H4 (cell line): ENCODE measurements around the gene MTRF1. TPM values are rescaled to one million over a fixed set of nuclear protein-coding genes. Genes with fewer than 3 reads are reported as not detected.

Source experiments
- DNase-seq: peaks from one replicate; pipeline ENCODE4 v3.0.0-alpha.2; 2015; ENCODE audit warnings: low spot score
- total RNA-seq: library from RNA; depleted of rRNA; stranded (reverse); fragments of >200 nt; shearing (Covaris generic); gene quantifications from 2 replicates; pipeline ENCODE4 v1.2.3, GENCODE V29; 2014; rRNA removed

MTRF1 gene
- total RNA-seq: 4.4 and 9.1 TPM in 2 replicates

- DNase-seq: peak; percentile 66
Measured at GRCh38 chr13:41263261-41263971, at the start of gene MTRF1. MTRF1 (minus strand) TSS chr13:41263576; CDS start chr13:41260907, 2,669 bp downstream.

GRCh38 chr13:41313117-41313516, 49.7 kb upstream of the MTRF1 start:
- no peak for DNase-seq

GRCh38 chr13:41312176-41312500, 48.8 kb upstream of the MTRF1 start:
- no peak for DNase-seq

GRCh38 chr13:41311406-41312175, 48.2 kb upstream of the MTRF1 start:
- DNase-seq: no peak

- peak; percentile 84 for DNase-seq
Measured at GRCh38 chr13:41310963-41311405, 47.6 kb upstream of the MTRF1 start, which contains the start of gene NAA16. NAA16 (plus strand) TSS chr13:41311267; CDS start chr13:41311529, 262 bp downstream.

GRCh38 chr13:41307884-41308640, 44.7 kb upstream of the MTRF1 start:
- no peak for DNase-seq

- DNase-seq: peak; percentile 43
Measured at GRCh38 chr13:41306271-41307145, 43.1 kb upstream of the MTRF1 start.

- no peak for DNase-seq
Measured at GRCh38 chr13:41304551-41304950, 41.2 kb upstream of the MTRF1 start.

- DNase-seq: no peak
Measured at GRCh38 chr13:41302743-41303142, 39.4 kb upstream of the MTRF1 start.

GRCh38 chr13:41299316-41300094, 36.1 kb upstream of the MTRF1 start:
- no peak for DNase-seq

GRCh38 chr13:41296879-41297646, 33.7 kb upstream of the MTRF1 start:
- DNase-seq: no peak

- no peak for DNase-seq
Measured at GRCh38 chr13:41295973-41296372, 32.6 kb upstream of the MTRF1 start.

GRCh38 chr13:41294914-41295313, 31.5 kb upstream of the MTRF1 start:
- no peak for DNase-seq

GRCh38 chr13:41293272-41293671, 29.9 kb upstream of the MTRF1 start:
- DNase-seq: no peak

- no peak for DNase-seq
Measured at GRCh38 chr13:41291246-41291645, 27.9 kb upstream of the MTRF1 start.

- DNase-seq: no peak
Measured at GRCh38 chr13:41289463-41289881, 26.1 kb upstream of the MTRF1 start.

GRCh38 chr13:41286370-41286769, 23.0 kb upstream of the MTRF1 start:
- DNase-seq: no peak

GRCh38 chr13:41284512-41285288, 21.3 kb upstream of the MTRF1 start:
- DNase-seq: peak; percentile 7

- no peak for DNase-seq
Measured at GRCh38 chr13:41282129-41282571, 18.8 kb upstream of the MTRF1 start.
